Measurements from ENCODE around the gene BRD3OS.
A peak's percentile ranks its signal among the peaks of the same experiment; 100 is the strongest.

BRD3OS gene

GRCh38 chr9:133994353-133995011 lies 30.8 kb upstream of the BRD3OS start:
- peak overlapping the region; percentile 47 for H3K4me3 Mint-ChIP-seq
- peaks cover 5% of the 10 kb centered on the region for H3K4me1 Mint-ChIP-seq (ENCODE audit: low read depth)
- no peak overlapping the region for H3K27ac Mint-ChIP-seq
- H3K27me3 Mint-ChIP-seq = no peaks in the 10 kb centered on the region
- H3K36me3 Mint-ChIP-seq = no peaks in the 10 kb centered on the region
- H3K9me3 Mint-ChIP-seq (ENCODE audit: low read depth) = no peaks in the 10 kb centered on the region

GRCh38 chr9:133995012-133995896 lies 30.0 kb upstream of the BRD3OS start:
- no peak overlapping the region for H3K27ac Mint-ChIP-seq
- H3K27me3 Mint-ChIP-seq = no peaks in the 10 kb centered on the region
- H3K4me3 Mint-ChIP-seq = no peak overlapping the region
- no peaks in the 10 kb centered on the region for H3K9me3 Mint-ChIP-seq (ENCODE audit: low read depth)
- peaks cover 5% of the 10 kb centered on the region for H3K4me1 Mint-ChIP-seq (ENCODE audit: low read depth)
- no peaks in the 10 kb centered on the region for H3K36me3 Mint-ChIP-seq

GRCh38 chr9:133996531-133997520 lies 28.5 kb upstream of the BRD3OS start:
- no peak overlapping the region for H3K4me3 Mint-ChIP-seq
- peaks cover 3% of the 10 kb centered on the region for H3K4me1 Mint-ChIP-seq (ENCODE audit: low read depth)
- no peaks in the 10 kb centered on the region for H3K36me3 Mint-ChIP-seq
- H3K27ac Mint-ChIP-seq = no peak overlapping the region
- H3K27me3 Mint-ChIP-seq = no peaks in the 10 kb centered on the region
- no peaks in the 10 kb centered on the region for H3K9me3 Mint-ChIP-seq (ENCODE audit: low read depth)

- Mint-ChIP-seq H3K27ac (no peak overlapping the region), H3K9me3 (ENCODE audit: low read depth) (no peaks in the 10 kb centered on the region), H3K4me1 (ENCODE audit: low read depth) (peaks cover 3% of the 10 kb centered on the region), H3K27me3 (no peaks in the 10 kb centered on the region), H3K4me3 (no peak overlapping the region), H3K36me3 (no peaks in the 10 kb centered on the region)
Measured at GRCh38 chr9:133997584-133997983, 27.7 kb upstream of the BRD3OS start.

GRCh38 chr9:133998915-133999595 lies 26.2 kb upstream of the BRD3OS start:
- H3K36me3 Mint-ChIP-seq = no peaks in the 10 kb centered on the region
- H3K27ac Mint-ChIP-seq = no peak overlapping the region
- no peaks in the 10 kb centered on the region for H3K9me3 Mint-ChIP-seq (ENCODE audit: low read depth)
- peaks cover 1% of the 10 kb centered on the region for H3K4me1 Mint-ChIP-seq (ENCODE audit: low read depth)
- no peaks in the 10 kb centered on the region for H3K27me3 Mint-ChIP-seq
- H3K4me3 Mint-ChIP-seq = no peak overlapping the region

- no peak overlapping the region for H3K27ac Mint-ChIP-seq
- no peaks in the 10 kb centered on the region for H3K27me3 Mint-ChIP-seq
- no peaks in the 10 kb centered on the region for H3K4me1 Mint-ChIP-seq (ENCODE audit: low read depth)
- H3K4me3 Mint-ChIP-seq = no peak overlapping the region
- H3K9me3 Mint-ChIP-seq (ENCODE audit: low read depth) = no peaks in the 10 kb centered on the region
- H3K36me3 Mint-ChIP-seq = no peaks in the 10 kb centered on the region
Measured at GRCh38 chr9:133999851-134000265, 25.4 kb upstream of the BRD3OS start.

GRCh38 chr9:134002796-134003195 lies 22.5 kb upstream of the BRD3OS start:
- no peaks in the 10 kb centered on the region for H3K4me1 Mint-ChIP-seq (ENCODE audit: low read depth)
- H3K36me3 Mint-ChIP-seq = no peaks in the 10 kb centered on the region
- no peak overlapping the region for H3K27ac Mint-ChIP-seq
- no peaks in the 10 kb centered on the region for H3K9me3 Mint-ChIP-seq (ENCODE audit: low read depth)
- peaks cover 5% of the 10 kb centered on the region for H3K27me3 Mint-ChIP-seq
- no peak overlapping the region for H3K4me3 Mint-ChIP-seq

GRCh38 chr9:134003237-134003636 lies 22.0 kb upstream of the BRD3OS start:
- peaks cover 5% of the 10 kb centered on the region for H3K27me3 Mint-ChIP-seq
- H3K4me3 Mint-ChIP-seq = no peak overlapping the region
- no peaks in the 10 kb centered on the region for H3K36me3 Mint-ChIP-seq
- no peaks in the 10 kb centered on the region for H3K9me3 Mint-ChIP-seq (ENCODE audit: low read depth)
- H3K27ac Mint-ChIP-seq = no peak overlapping the region
- no peaks in the 10 kb centered on the region for H3K4me1 Mint-ChIP-seq (ENCODE audit: low read depth)

- Mint-ChIP-seq H3K4me1 (ENCODE audit: low read depth) (no peaks in the 10 kb centered on the region), H3K4me3 (no peak overlapping the region), H3K27me3 (peaks cover 7% of the 10 kb centered on the region), H3K36me3 (no peaks in the 10 kb centered on the region), H3K27ac (no peak overlapping the region), H3K9me3 (ENCODE audit: low read depth) (no peaks in the 10 kb centered on the region)
Measured at GRCh38 chr9:134004131-134004873, 21.0 kb upstream of the BRD3OS start.

- peaks cover 7% of the 10 kb centered on the region for H3K27me3 Mint-ChIP-seq
- H3K36me3 Mint-ChIP-seq = no peaks in the 10 kb centered on the region
- H3K9me3 Mint-ChIP-seq (ENCODE audit: low read depth) = no peaks in the 10 kb centered on the region
- no peak overlapping the region for H3K4me3 Mint-ChIP-seq
- no peak overlapping the region for H3K27ac Mint-ChIP-seq
- H3K4me1 Mint-ChIP-seq (ENCODE audit: low read depth) = no peaks in the 10 kb centered on the region
Measured at GRCh38 chr9:134004881-134005280, 20.4 kb upstream of the BRD3OS start.

GRCh38 chr9:134005381-134005780 lies 19.9 kb upstream of the BRD3OS start:
- H3K36me3 Mint-ChIP-seq = no peaks in the 10 kb centered on the region
- no peaks in the 10 kb centered on the region for H3K4me1 Mint-ChIP-seq (ENCODE audit: low read depth)
- H3K9me3 Mint-ChIP-seq (ENCODE audit: low read depth) = no peaks in the 10 kb centered on the region

GRCh38 chr9:134007150-134007549 lies 18.1 kb upstream of the BRD3OS start:
- no peaks in the 10 kb centered on the region for H3K36me3 Mint-ChIP-seq
- no peak overlapping the region for H3K27ac Mint-ChIP-seq
- peaks cover 7% of the 10 kb centered on the region for H3K27me3 Mint-ChIP-seq
- no peak overlapping the region for H3K4me3 Mint-ChIP-seq
- no peaks in the 10 kb centered on the region for H3K4me1 Mint-ChIP-seq (ENCODE audit: low read depth)
- no peaks in the 10 kb centered on the region for H3K9me3 Mint-ChIP-seq (ENCODE audit: low read depth)

More at GRCh38 chr9:134005381-134005780, 19.9 kb upstream of the BRD3OS start:
- H3K27ac Mint-ChIP-seq = no peak overlapping the region
- peaks cover 7% of the 10 kb centered on the region for H3K27me3 Mint-ChIP-seq
- no peak overlapping the region for H3K4me3 Mint-ChIP-seq

- no peak overlapping the region for H3K27ac Mint-ChIP-seq
- H3K36me3 Mint-ChIP-seq = no peaks in the 10 kb centered on the region
- no peak overlapping the region for H3K4me3 Mint-ChIP-seq
- H3K27me3 Mint-ChIP-seq = peaks cover 7% of the 10 kb centered on the region
- H3K9me3 Mint-ChIP-seq (ENCODE audit: low read depth) = no peaks in the 10 kb centered on the region
- H3K4me1 Mint-ChIP-seq (ENCODE audit: low read depth) = no peaks in the 10 kb centered on the region
Measured at GRCh38 chr9:134007571-134007970, 17.7 kb upstream of the BRD3OS start.

All from activated naive CD8-positive, alpha-beta T cell (primary cell).